ENCODE results near the gene CACNA2D2. TPM values are rescaled to one million over a fixed set of nuclear protein-coding genes. Genes with fewer than 3 reads are reported as not detected.

Gene CACNA2D2
- total and polyA plus RNA-seq, 2 of the 13 experiments (the other 11 are each of a cell fraction or from before 2014, with no cell fraction given), result not detected

DNA sequence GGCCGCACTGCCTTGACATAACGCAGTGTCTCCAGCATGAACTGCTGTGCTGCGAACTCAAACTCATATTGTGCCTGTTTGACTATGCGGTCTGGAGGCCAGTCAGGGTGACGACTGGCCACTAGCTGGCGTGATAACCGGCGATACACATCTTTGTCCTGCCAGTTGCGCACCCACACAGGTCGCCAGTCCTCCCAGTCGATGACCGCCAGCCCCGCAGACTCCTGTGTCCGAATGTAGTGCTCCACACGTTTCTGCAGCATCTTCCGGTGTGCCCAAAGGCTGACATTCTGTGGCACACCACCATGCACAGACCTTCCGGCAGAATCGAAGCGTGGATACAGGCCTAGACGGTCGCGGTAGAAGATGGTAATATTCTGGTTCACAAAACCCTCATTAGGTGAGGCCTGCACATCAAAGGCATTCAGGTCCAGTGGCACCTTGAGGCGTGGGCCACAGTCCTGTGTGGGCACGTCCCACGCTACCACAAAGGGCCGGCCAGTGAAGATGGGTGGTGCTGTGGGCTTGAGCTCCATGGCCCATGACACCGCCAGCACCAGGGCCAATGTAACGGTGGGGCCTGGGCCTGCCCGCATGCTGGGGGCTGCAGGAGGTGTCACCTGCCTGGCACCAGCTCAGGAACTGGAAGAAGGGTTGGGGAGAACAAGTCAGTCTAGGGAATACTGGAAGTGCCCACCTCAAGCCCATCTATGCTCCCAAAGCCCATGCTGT, 183.4 kb downstream of the CACNA2D2 start (continued):
- TF ChIP-seq, protein P1, sequence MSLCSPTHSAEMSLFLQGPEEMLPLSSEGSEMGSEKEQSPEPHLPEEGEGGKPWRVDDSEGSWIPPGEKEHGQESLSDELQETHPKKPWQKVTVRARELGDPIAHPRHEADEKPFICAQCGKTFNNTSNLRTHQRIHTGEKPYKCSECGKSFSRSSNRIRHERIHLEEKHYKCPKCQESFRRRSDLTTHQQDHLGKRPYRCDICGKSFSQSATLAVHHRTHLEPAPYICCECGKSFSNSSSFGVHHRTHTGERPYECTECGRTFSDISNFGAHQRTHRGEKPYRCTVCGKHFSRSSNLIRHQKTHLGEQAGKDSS (CRISPR knock-in tag; IDR thresholded peaks at IDR 0.05; ENCODE audit: borderline replicate concordance, low read depth), result no peak
- 0 out of 2 replicates have a peak, but pooled peaks have one; percentile 35 for TF ChIP-seq ZNF737 (CRISPR knock-in tag; IDR thresholded peaks at IDR 0.05; ENCODE audit: borderline replicate concordance)
- TF ChIP-seq AGO1 (IDR thresholded peaks at IDR 0.05; ENCODE audit: low read depth, low read length, poor library complexity, severe bottlenecking), result no peak
- peak; percentile 86 for TF ChIP-seq AGO2 (optimal IDR thresholded peaks at IDR 0.05; ENCODE audit: low read depth, low read length)
- TF ChIP-seq, protein P2, sequence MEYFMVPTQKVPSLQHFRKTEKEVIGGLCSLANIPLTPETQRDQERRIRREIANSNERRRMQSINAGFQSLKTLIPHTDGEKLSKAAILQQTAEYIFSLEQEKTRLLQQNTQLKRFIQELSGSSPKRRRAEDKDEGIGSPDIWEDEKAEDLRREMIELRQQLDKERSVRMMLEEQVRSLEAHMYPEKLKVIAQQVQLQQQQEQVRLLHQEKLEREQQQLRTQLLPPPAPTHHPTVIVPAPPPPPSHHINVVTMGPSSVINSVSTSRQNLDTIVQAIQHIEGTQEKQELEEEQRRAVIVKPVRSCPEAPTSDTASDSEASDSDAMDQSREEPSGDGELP (IDR thresholded peaks at IDR 0.05; ENCODE audit: borderline replicate concordance, low read depth), result no peak
- TF ChIP-seq, protein P3, sequence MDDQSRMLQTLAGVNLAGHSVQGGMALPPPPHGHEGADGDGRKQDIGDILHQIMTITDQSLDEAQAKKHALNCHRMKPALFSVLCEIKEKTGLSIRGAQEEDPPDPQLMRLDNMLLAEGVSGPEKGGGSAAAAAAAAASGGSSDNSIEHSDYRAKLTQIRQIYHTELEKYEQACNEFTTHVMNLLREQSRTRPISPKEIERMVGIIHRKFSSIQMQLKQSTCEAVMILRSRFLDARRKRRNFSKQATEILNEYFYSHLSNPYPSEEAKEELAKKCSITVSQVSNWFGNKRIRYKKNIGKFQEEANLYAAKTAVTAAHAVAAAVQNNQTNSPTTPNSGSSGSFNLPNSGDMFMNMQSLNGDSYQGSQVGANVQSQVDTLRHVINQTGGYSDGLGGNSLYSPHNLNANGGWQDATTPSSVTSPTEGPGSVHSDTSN (CRISPR knock-in tag; IDR thresholded peaks at IDR 0.05; ENCODE audit: borderline replicate concordance), result no peak
- no peak for TF ChIP-seq ZNF329 (CRISPR knock-in tag; IDR thresholded peaks at IDR 0.05; ENCODE audit: low read depth)
- TF ChIP-seq RORA (CRISPR knock-in tag; IDR thresholded peaks at IDR 0.05), result no peak
- TF ChIP-seq ETV5 (CRISPR knock-in tag; IDR thresholded peaks at IDR 0.05; ENCODE audit: borderline replicate concordance), result no peak
- no peak for TF ChIP-seq NRL (CRISPR knock-in tag; IDR thresholded peaks at IDR 0.05; ENCODE audit: borderline replicate concordance)
- no peak for TF ChIP-seq SRSF4 (IDR thresholded peaks at IDR 0.05; ENCODE audit: low read depth, low read length, poor library complexity, severe bottlenecking)
- TF ChIP-seq ZNF333 (CRISPR knock-in tag; IDR thresholded peaks at IDR 0.05; ENCODE audit: borderline replicate concordance), result no peak
- TF ChIP-seq, protein P4, sequence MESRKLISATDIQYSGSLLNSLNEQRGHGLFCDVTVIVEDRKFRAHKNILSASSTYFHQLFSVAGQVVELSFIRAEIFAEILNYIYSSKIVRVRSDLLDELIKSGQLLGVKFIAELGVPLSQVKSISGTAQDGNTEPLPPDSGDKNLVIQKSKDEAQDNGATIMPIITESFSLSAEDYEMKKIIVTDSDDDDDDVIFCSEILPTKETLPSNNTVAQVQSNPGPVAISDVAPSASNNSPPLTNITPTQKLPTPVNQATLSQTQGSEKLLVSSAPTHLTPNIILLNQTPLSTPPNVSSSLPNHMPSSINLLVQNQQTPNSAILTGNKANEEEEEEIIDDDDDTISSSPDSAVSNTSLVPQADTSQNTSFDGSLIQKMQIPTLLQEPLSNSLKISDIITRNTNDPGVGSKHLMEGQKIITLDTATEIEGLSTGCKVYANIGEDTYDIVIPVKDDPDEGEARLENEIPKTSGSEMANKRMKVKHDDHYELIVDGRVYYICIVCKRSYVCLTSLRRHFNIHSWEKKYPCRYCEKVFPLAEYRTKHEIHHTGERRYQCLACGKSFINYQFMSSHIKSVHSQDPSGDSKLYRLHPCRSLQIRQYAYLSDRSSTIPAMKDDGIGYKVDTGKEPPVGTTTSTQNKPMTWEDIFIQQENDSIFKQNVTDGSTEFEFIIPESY (CRISPR knock-in tag; IDR thresholded peaks at IDR 0.05), result peak; percentile 89
- no peak for TF ChIP-seq KAT7 (CRISPR knock-in tag; IDR thresholded peaks at IDR 0.05; ENCODE audit: borderline replicate concordance)
- TF ChIP-seq ZIK1 (CRISPR knock-in tag; IDR thresholded peaks at IDR 0.05; ENCODE audit: borderline replicate concordance, low read depth), result no peak
- TF ChIP-seq ZNF501 (CRISPR knock-in tag; IDR thresholded peaks at IDR 0.05), result peak; percentile 41; the same call in 1 of the 2 replicates
- no peak for TF ChIP-seq SMYD3 (CRISPR knock-in tag; IDR thresholded peaks at IDR 0.05)
- peak; percentile 54; the same call in 1 of the 2 replicates for TF ChIP-seq SP4 (CRISPR knock-in tag; IDR thresholded peaks at IDR 0.05)
- TF ChIP-seq REXO4 (CRISPR knock-in tag; IDR thresholded peaks at IDR 0.05; ENCODE audit: borderline replicate concordance), result no peak
- TF ChIP-seq, protein P5, sequence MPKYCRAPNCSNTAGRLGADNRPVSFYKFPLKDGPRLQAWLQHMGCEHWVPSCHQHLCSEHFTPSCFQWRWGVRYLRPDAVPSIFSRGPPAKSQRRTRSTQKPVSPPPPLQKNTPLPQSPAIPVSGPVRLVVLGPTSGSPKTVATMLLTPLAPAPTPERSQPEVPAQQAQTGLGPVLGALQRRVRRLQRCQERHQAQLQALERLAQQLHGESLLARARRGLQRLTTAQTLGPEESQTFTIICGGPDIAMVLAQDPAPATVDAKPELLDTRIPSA (CRISPR knock-in tag; IDR thresholded peaks at IDR 0.05; ENCODE audit: borderline replicate concordance), result no peak
- TF ChIP-seq CENPT (CRISPR knock-in tag; IDR thresholded peaks at IDR 0.05; ENCODE audit: low read depth), result no peak
- TF ChIP-seq ARHGAP35 (CRISPR knock-in tag; IDR thresholded peaks at IDR 0.05; ENCODE audit: borderline replicate concordance), result no peak
- no peak for TF ChIP-seq ZNF232 (CRISPR knock-in tag; IDR thresholded peaks at IDR 0.05; ENCODE audit: borderline replicate concordance)

Data from HepG2 (cell line).